KMS-11 (cell line): Measurements from ENCODE around the gene CTNNA3.

Experiments
- H2AFZ ChIP-seq: fragments of 200-600 bp; sonication (generic); 2 replicates; pipeline ENCODE4 v1.6.1; 2016; ENCODE audit warnings: antibody characterized with exemption, mixed run types, low read depth
- H3K27ac ChIP-seq: fragments of 200-600 bp; sonication (generic); 2 replicates; pipeline ENCODE4 v1.6.1; 2016; ENCODE audit warnings: mild to moderate bottlenecking, mixed run types
- H3K27me3 ChIP-seq: fragments of 200-600 bp; sonication (generic); 2 replicates; pipeline ENCODE4 v1.6.1; 2017; ENCODE audit warnings: mild to moderate bottlenecking, low read depth, mixed run types, moderate library complexity; ENCODE audit not compliant: insufficient read depth
- H3K36me3 ChIP-seq: fragments of 200-600 bp; sonication (generic); 2 replicates; pipeline ENCODE4 v1.6.1; 2017; ENCODE audit warnings: mild to moderate bottlenecking, mixed run types; ENCODE audit not compliant: insufficient read depth
- H3K4me1 ChIP-seq: fragments of 200-600 bp; sonication (generic); 2 replicates; pipeline ENCODE4 v1.6.1; 2016; ENCODE audit warnings: mild to moderate bottlenecking, low read depth, mixed run types; ENCODE audit not compliant: poor library complexity, severe bottlenecking
- H3K4me2 ChIP-seq: fragments of 200-600 bp; sonication (generic); 2 replicates; pipeline ENCODE4 v1.7.0; 2016; ENCODE audit warnings: mild to moderate bottlenecking, mixed run types
- H3K4me3 ChIP-seq: fragments of 200-600 bp; sonication (generic); IDR thresholded peaks from 2 replicates; pipeline ENCODE4 v1.6.1; 2017; ENCODE audit warnings: low read depth, low read length, mixed read lengths; ENCODE audit not compliant: insufficient read depth
- H3K79me2 ChIP-seq: fragments of 200-600 bp; sonication (generic); 2 replicates; pipeline ENCODE4 v1.6.1; 2016; ENCODE audit warnings: low read depth, mixed run types; ENCODE audit not compliant: insufficient read depth
- H3K9ac ChIP-seq: fragments of 200-600 bp; sonication (generic); 2 replicates; pipeline ENCODE4 v1.6.1; 2016; ENCODE audit warnings: mild to moderate bottlenecking, mixed run types
- H4K20me1 ChIP-seq: fragments of 200-600 bp; sonication (generic); 2 replicates; pipeline ENCODE4 v1.6.1; 2016; ENCODE audit warnings: mild to moderate bottlenecking, mixed run types; ENCODE audit not compliant: insufficient read depth
- CTCF ChIP-seq: fragments of 200-600 bp; sonication (generic); conservative IDR thresholded peaks from 2 replicates; pipeline ENCODE4 v1.6.1; 2017; ENCODE audit warnings: low read depth, mild to moderate bottlenecking, antibody characterized with exemption, low read length, moderate library complexity, mixed read lengths

The CTNNA3 gene

DNA sequence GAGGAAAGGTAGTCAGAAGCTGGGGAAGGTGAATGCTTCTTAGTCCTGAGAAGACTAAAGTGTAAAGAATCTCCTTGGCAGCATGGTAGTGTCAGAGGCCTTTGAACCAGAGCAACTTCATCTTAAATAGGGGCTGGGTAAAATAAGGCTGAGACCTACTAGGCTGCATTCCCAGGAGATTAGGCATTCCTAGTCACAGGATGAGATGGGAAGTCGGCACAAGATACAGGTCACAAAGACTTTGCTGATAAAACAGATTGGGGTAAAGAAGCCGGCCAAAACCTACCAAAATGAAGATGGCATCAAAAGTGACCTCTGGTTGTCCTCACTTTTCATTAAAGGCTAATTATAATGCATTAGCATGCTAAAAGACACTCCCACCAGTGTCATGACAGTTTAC lies 418.6 kb downstream of the CTNNA3 start:
- no peaks in the 10 kb centered on the region for H3K4me1 ChIP-seq
- H3K9ac ChIP-seq = no peak overlapping the region
- H3K36me3 ChIP-seq = no peaks in the 10 kb centered on the region
- no peak overlapping the region for H3K4me2 ChIP-seq
- H4K20me1 ChIP-seq = no peaks in the 10 kb centered on the region
- H3K4me3 ChIP-seq = no peak overlapping the region
- TF ChIP-seq CTCF = no peak
- H2AFZ ChIP-seq = no peak overlapping the region
- H3K27ac ChIP-seq = no peak overlapping the region
- H3K27me3 ChIP-seq = no peaks in the 10 kb centered on the region
- H3K79me2 ChIP-seq = no peaks in the 10 kb centered on the region

- Histone ChIP-seq H3K27me3 (no peaks in the 10 kb centered on the region), H3K4me3 (no peak overlapping the region), H3K79me2 (no peaks in the 10 kb centered on the region), H4K20me1 (no peaks in the 10 kb centered on the region), H3K4me1 (no peaks in the 10 kb centered on the region), H3K4me2 (no peak overlapping the region), H3K27ac (no peak overlapping the region), H3K36me3 (no peaks in the 10 kb centered on the region), H3K9ac (no peak overlapping the region), H2AFZ (no peak overlapping the region)
- no peak for TF ChIP-seq CTCF
These were observed 426.2 kb downstream of the CTNNA3 start for GRCh38 chr10:67269828-67270227.

GRCh38 chr10:67268146-67268545 lies 427.8 kb downstream of the CTNNA3 start:
- H3K4me1 ChIP-seq = no peaks in the 10 kb centered on the region
- H3K9ac ChIP-seq = no peak overlapping the region
- H3K36me3 ChIP-seq = no peaks in the 10 kb centered on the region
- H3K4me3 ChIP-seq = no peak overlapping the region
- H3K27me3 ChIP-seq = no peaks in the 10 kb centered on the region
- H3K79me2 ChIP-seq = no peaks in the 10 kb centered on the region
- H3K4me2 ChIP-seq = no peak overlapping the region
- H3K27ac ChIP-seq = no peak overlapping the region
- no peaks in the 10 kb centered on the region for H4K20me1 ChIP-seq
- H2AFZ ChIP-seq = no peak overlapping the region
- no peak for TF ChIP-seq CTCF

- no peak overlapping the region for H3K4me3 ChIP-seq
- H2AFZ ChIP-seq = no peak overlapping the region
- TF ChIP-seq CTCF = no peak
- H3K27me3 ChIP-seq = no peaks in the 10 kb centered on the region
- H3K9ac ChIP-seq = no peak overlapping the region
- no peaks in the 10 kb centered on the region for H3K4me1 ChIP-seq
- no peaks in the 10 kb centered on the region for H4K20me1 ChIP-seq
- no peaks in the 10 kb centered on the region for H3K79me2 ChIP-seq
- H3K36me3 ChIP-seq = no peaks in the 10 kb centered on the region
- no peak overlapping the region for H3K4me2 ChIP-seq
- H3K27ac ChIP-seq = no peak overlapping the region
These were observed 433.3 kb downstream of the CTNNA3 start for GRCh38 chr10:67262675-67263074.
